Measurements from ENCODE around the gene FBXO17. TPM values are rescaled to one million over a fixed set of nuclear protein-coding genes. Genes with fewer than 3 reads are reported as not detected.

Gene FBXO17
- total and polyA plus RNA-seq, 8 donors = 5.8 to 13.8 (median 7.8) TPM

DNA sequence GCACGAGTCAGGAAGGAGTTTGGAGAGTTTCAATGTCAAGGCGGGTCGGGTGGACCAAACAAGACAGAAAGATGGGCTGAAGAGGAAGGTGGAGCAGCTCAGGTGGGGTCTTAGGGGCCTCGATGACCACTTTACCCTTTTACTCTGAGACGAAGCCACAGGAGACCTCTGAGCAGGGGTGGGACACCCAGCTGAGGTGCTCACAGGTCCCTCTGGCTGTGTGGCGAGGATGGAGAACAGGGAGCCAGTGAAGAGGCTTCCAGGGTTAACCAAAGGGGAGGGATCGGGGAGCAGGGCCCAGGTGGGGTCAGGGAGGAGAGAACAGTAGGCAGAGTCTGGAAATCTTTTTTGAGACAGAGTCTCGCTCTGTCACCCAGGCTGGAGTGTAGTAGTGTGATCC is 61.6 kb downstream of the FBXO17 start:
- no peak overlapping the region for H3K4me3 ChIP-seq
- FAIRE-seq (no peak), ATAC-seq (no peak), DNase-seq (peak in 3 of 6 donors; percentile 4 to 24 (median 15))
- H3K36me3 ChIP-seq = no peaks in the 10 kb centered on the region
- 84 to 94% methylated on average over 8 of the region's 8 CpGs for WGBS, 2 donors
- intact Hi-C loops (cut with DNase I) = no loop called here
- TF ChIP-seq, protein P1, sequence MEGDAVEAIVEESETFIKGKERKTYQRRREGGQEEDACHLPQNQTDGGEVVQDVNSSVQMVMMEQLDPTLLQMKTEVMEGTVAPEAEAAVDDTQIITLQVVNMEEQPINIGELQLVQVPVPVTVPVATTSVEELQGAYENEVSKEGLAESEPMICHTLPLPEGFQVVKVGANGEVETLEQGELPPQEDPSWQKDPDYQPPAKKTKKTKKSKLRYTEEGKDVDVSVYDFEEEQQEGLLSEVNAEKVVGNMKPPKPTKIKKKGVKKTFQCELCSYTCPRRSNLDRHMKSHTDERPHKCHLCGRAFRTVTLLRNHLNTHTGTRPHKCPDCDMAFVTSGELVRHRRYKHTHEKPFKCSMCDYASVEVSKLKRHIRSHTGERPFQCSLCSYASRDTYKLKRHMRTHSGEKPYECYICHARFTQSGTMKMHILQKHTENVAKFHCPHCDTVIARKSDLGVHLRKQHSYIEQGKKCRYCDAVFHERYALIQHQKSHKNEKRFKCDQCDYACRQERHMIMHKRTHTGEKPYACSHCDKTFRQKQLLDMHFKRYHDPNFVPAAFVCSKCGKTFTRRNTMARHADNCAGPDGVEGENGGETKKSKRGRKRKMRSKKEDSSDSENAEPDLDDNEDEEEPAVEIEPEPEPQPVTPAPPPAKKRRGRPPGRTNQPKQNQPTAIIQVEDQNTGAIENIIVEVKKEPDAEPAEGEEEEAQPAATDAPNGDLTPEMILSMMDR (IDR thresholded peaks at IDR 0.05) = no peak
- H3K9me3 ChIP-seq = no peaks in the 10 kb centered on the region
- no peak overlapping the region for H3K27ac ChIP-seq
- H3K4me1 ChIP-seq = no peaks in the 10 kb centered on the region
- no peaks in the 10 kb centered on the region for H3K27me3 ChIP-seq

DNA sequence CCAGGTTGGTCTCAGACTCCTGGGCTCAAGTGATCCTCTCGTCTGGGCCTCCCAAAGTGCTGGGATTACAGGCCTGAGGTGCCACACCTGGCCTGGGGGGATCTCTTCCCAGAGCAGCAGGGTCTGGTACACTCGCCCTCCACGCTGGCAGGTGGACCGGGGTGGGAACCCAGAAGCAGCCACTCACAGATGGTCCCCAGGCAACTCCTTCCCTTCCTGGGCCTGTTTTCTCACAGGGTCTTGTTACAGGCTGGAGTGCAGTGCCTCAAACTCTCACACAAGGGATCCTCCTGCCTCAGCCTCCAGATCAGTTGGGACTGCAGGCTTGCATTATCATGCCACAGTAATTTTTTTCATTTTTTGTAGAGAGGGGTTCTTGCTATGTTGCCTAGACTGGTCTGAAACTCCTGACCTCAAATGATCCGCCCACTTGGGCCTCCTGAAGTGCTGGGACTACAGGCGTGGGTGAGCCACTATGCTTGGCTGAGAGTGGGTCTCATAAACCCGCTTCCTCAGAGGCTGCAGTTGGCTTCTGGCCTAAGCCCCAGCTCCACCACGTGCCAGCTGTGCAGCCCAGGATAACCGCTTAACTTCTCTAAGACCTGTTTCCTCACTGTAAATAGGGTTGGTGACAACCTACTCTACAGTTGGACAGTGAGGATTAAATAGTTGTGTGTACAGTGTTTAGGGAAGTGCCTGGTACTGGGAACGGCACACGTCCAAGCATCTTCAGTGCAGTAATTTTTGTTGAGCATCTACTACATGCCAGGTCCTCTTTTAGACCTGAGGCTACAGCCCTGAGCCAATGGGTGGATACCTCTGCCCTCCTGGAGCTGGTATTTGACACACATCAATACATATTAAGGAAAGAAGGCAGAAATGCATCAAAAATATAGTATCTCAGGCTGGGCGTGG is 62.7 kb downstream of the FBXO17 start:
- FAIRE-seq (no peak), DNase-seq (peak in 2 of 6 donors; percentile 13 to 39), ATAC-seq (no peak)
- H3K27me3 ChIP-seq = no peaks in the 10 kb centered on the region
- 77% methylated on average over 12 of the region's 12 CpGs for WGBS, 2 donors
- no peaks in the 10 kb centered on the region for H3K4me1 ChIP-seq
- no peaks in the 10 kb centered on the region for H3K36me3 ChIP-seq
- no peaks in the 10 kb centered on the region for H3K9me3 ChIP-seq
- TF ChIP-seq, protein P1 (IDR thresholded peaks at IDR 0.05) = no peak
- intact Hi-C loops (cut with DNase I) = no loop called here
- H3K27ac ChIP-seq = no peak overlapping the region
- no peak overlapping the region for H3K4me3 ChIP-seq

DNA sequence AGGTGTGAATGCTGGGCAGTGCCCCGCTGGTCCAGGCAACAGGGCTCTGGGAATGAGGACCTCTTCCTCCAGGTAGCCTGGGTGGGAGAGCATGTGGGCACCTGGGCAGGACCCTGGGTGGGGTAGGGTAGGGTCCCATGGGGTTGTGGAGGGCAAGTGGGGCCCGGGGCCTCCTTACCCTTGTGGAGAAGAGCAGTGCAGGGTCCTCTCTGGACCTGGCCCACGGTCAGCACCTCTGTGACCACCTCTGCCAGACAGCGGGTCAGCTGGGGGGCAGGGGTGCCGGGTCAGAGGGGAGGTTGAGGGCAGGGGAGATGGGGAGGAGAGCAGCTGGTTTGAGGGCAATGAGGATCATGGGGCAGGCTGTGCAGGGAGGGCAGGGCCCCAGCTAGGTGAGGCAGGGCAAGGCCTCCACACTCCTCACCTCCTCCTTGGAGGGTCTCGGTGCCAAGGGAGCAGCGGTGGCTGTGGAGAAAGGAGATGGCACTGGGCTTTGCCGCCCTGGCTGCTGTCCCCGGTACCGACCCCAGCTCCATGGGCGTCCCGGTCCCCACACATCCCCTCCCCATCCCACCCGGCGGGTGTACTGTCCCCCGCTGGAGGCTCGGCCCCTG is 64.0 kb downstream of the FBXO17 start:
- Histone ChIP-seq H3K36me3 (peaks cover 0 to 7% (median 0%) of the 10 kb centered on the region in 3 donors), H3K9me3 (no peaks in the 10 kb centered on the region), H3K27ac (no peak overlapping the region), H3K27me3 (no peaks in the 10 kb centered on the region), H3K4me3 (no peak overlapping the region), H3K4me1 (no peaks in the 10 kb centered on the region)
- ATAC-seq = no peak
- peak in 1 of 6 donors; percentile 55 for DNase-seq
- no peak for FAIRE-seq
- 51% methylated on average over 13 to 16 of the region's 16 CpGs for WGBS, 2 donors
- TF ChIP-seq, protein P1 (IDR thresholded peaks at IDR 0.05) = no peak
- intact Hi-C loops (cut with DNase I) = no loop called here

DNA sequence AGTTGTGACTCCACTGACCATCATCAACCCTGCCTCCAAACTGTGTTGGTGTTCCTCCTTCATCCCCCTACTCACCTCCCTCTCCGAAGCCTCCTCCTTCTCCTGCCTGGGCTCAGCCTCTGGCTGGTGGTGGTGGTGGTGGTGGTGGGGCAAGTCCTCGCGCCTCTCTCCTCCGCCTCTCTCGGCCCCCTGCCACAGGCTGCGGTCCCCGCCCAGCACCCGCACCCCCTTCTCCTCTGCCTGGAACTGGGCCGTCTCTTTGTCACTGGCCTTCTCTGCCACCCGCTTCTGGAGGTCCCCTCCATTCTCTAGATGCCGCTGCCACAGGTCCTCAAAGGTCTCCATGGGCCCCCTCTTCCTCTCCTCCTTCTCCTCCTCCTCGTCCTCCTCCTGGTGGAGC is 65.1 kb downstream of the FBXO17 start:
- Histone ChIP-seq H3K27ac (no peak overlapping the region), H3K9me3 (no peaks in the 10 kb centered on the region), H3K4me1 (no peaks in the 10 kb centered on the region), H3K27me3 (no peaks in the 10 kb centered on the region), H3K4me3 (no peak overlapping the region), H3K36me3 (peaks cover 0 to 9% (median 2%) of the 10 kb centered on the region in 3 donors)
- intact Hi-C loops (cut with DNase I) = no loop called here
- DNase-seq = peak in 1 of 6 donors; percentile 50
- no peak for ATAC-seq
- FAIRE-seq = no peak
- TF ChIP-seq, protein P1 (IDR thresholded peaks at IDR 0.05) = no peak
- WGBS, 2 donors = 90 to 91% methylated on average over 12 of the region's 12 CpGs

All from pancreas (tissue), 10 donors.